Glutamatergic neuron (in vitro differentiated cells): ENCODE data around the gene ANKH. TPM values are rescaled to one million over a fixed set of nuclear protein-coding genes. Genes with fewer than 3 reads are reported as not detected.

Source experiments
- DNase-seq: peaks from one replicate; pipeline ENCODE4 v3.0.0; 2022
- H3K27ac Mint-ChIP-seq: one replicate; pipeline ENCODE4 v1.8.0; 2020; ENCODE audit warnings: mild to moderate bottlenecking, mixed read lengths, inconsistent platforms; ENCODE audit not compliant: unreplicated experiment
- H3K27me3 Mint-ChIP-seq: one replicate; pipeline ENCODE4 v1.8.0; 2020; ENCODE audit warnings: mild to moderate bottlenecking, moderate library complexity, mixed read lengths, inconsistent platforms; ENCODE audit not compliant: unreplicated experiment
- H3K36me3 Mint-ChIP-seq: one replicate; pipeline ENCODE4 v1.8.0; 2020; ENCODE audit warnings: mild to moderate bottlenecking, mixed read lengths, inconsistent platforms; ENCODE audit not compliant: unreplicated experiment
- H3K4me1 Mint-ChIP-seq: one replicate; pipeline ENCODE4 v1.8.0; 2020; ENCODE audit warnings: mild to moderate bottlenecking, low read depth, mixed read lengths, inconsistent platforms; ENCODE audit not compliant: unreplicated experiment
- H3K4me3 Mint-ChIP-seq: one replicate; pipeline ENCODE4 v1.8.0; 2020; ENCODE audit warnings: mild to moderate bottlenecking, mixed read lengths, inconsistent platforms; ENCODE audit not compliant: unreplicated experiment
- H3K9me3 Mint-ChIP-seq: one replicate; pipeline ENCODE4 v1.8.0; 2020; ENCODE audit warnings: mild to moderate bottlenecking, moderate library complexity, mixed read lengths, inconsistent platforms; ENCODE audit not compliant: unreplicated experiment
- total RNA-seq: library from RNA; stranded (reverse); fragmentation: NEBNext Ultra II Directional; extraction: Animal tissue kit (Norgen Biotek cat#: 25700); gene quantifications from one replicate; pipeline ENCODE4 v1.2.1, GENCODE V29; 2021; ENCODE audit not compliant: unreplicated experiment
- TF ChIP-seq, protein P1 (sequence below): fragments of 200-600 bp; sonication (generic); IDR thresholded peaks from one replicate; pipeline ENCODE4 v1.5.0; 2021; ENCODE audit not compliant: partially characterized antibody, unreplicated experiment

Gene ANKH
- total RNA-seq, 1 donor from 2014 or later, result 83.3 TPM

DNA sequence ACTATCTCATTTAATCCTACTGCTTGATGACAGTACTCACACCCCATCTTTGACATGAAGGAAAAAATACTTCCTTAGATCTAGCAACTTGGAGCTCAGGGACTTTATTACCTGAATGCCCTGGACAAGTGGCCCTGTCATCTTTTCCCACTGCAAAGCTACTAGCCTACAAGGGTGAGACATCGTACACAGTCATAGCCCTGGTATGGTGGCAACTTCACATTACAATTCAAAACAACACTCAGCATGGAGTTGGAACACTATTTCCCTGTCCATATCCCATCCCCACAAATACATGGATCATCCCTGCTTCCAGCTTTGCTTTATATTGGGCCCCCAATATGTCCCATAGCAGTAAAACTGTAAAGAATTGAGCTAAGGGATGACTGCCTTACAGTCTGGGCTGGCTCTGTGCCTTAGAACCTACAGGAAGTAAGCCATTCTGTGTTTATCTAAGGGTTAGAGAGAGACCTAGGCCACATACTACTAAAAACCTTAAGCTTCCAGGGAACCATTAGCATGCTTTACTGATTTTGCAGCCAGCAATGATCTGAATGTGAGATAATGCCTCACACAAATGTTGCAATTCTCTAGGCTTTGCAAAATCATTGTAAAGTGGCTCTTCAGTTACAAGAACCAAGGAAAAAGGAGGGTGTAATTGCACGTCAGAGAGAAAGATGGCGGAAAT, 151.2 kb downstream of the ANKH start:
- peaks cover 9% of the 10 kb centered on the region for H3K4me1 Mint-ChIP-seq
- DNase-seq, result no peak
- peaks cover 27% of the 10 kb centered on the region for H3K36me3 Mint-ChIP-seq
- peaks cover 6% of the 10 kb centered on the region for H3K27me3 Mint-ChIP-seq
- peaks cover 5% of the 10 kb centered on the region for H3K9me3 Mint-ChIP-seq
- H3K4me3 Mint-ChIP-seq, result no peak overlapping the region
- no peak overlapping the region for H3K27ac Mint-ChIP-seq
- TF ChIP-seq, protein P1, sequence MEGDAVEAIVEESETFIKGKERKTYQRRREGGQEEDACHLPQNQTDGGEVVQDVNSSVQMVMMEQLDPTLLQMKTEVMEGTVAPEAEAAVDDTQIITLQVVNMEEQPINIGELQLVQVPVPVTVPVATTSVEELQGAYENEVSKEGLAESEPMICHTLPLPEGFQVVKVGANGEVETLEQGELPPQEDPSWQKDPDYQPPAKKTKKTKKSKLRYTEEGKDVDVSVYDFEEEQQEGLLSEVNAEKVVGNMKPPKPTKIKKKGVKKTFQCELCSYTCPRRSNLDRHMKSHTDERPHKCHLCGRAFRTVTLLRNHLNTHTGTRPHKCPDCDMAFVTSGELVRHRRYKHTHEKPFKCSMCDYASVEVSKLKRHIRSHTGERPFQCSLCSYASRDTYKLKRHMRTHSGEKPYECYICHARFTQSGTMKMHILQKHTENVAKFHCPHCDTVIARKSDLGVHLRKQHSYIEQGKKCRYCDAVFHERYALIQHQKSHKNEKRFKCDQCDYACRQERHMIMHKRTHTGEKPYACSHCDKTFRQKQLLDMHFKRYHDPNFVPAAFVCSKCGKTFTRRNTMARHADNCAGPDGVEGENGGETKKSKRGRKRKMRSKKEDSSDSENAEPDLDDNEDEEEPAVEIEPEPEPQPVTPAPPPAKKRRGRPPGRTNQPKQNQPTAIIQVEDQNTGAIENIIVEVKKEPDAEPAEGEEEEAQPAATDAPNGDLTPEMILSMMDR, result no peak

DNA sequence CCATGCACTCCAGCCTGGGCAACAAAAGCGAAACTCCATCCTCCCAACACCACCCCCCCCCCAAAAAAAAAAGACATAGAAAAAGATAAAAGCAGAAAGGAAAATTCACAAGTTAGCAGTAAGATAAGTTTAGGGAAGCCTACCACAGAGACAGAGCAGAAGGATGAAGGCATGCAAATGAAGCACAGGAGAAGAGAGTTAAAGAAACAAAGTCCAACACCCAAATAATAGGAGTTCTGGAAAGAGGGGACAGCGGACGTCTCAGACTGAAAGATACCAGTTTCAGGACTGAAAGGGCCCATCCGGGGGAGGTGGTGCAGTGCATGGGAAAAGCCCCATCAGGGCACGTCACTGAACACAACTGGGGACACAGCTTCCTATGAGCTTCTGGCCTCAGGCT, 152.8 kb downstream of the ANKH start:
- H3K4me3 Mint-ChIP-seq, result no peak overlapping the region
- peaks cover 6% of the 10 kb centered on the region for H3K27me3 Mint-ChIP-seq
- peaks cover 9% of the 10 kb centered on the region for H3K4me1 Mint-ChIP-seq
- peaks cover 5% of the 10 kb centered on the region for H3K9me3 Mint-ChIP-seq
- DNase-seq, result no peak
- peaks cover 27% of the 10 kb centered on the region for H3K36me3 Mint-ChIP-seq
- TF ChIP-seq, protein P1, result no peak
- no peak overlapping the region for H3K27ac Mint-ChIP-seq

DNA sequence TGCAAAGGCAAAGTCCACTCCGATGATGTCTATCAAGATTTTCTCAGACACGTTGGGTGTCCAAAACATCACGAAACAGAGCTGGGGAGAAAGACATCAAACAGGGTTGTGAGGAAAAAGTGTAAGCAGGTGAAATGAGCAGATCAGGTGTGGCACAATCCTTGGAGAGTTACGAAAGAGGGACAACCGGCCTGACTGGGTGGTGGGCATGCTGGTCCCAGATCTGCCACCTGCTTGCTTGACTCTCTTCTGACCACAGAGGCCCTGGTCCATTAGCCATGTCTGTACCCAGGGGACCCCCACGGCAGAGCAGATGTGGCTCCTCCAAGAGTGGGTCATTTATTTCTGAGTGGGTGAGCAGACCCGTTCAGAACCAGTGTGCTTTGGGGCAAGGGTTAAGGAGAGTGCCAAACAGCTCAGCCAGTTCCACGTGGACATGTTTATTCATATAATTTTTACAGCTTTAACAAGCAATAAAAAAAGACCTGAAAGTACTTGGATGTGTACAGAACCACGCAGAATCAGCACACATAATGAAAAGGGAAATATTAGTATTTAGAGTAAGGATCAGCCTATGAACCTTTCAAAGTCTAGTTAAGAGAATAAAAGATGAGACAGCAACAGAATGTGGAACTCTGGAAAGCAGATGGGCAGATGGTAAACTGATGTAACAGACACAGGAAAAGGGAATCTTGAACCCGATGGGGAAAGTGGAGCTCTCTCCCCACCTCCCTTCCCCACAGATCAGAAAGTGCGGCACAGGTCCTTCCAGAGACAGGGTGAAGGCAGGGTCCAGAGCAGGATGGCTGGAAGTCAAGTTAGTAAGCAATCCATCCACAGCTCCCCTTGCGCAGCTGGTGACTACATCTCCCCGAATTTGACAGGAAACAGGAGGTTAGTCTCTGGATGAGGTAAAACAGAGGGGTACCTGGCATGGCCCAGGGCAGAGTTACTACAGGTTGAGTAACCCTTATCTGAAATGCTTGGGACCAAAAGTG, 154.5 kb downstream of the ANKH start:
- H3K27me3 Mint-ChIP-seq, result peaks cover 10% of the 10 kb centered on the region
- TF ChIP-seq, protein P1, result no peak
- H3K4me1 Mint-ChIP-seq, result peaks cover 11% of the 10 kb centered on the region
- H3K27ac Mint-ChIP-seq, result peak overlapping the region; percentile 57
- DNase-seq, result no peak
- peaks cover 13% of the 10 kb centered on the region for H3K9me3 Mint-ChIP-seq
- no peak overlapping the region for H3K4me3 Mint-ChIP-seq
- H3K36me3 Mint-ChIP-seq, result peaks cover 35% of the 10 kb centered on the region

DNA sequence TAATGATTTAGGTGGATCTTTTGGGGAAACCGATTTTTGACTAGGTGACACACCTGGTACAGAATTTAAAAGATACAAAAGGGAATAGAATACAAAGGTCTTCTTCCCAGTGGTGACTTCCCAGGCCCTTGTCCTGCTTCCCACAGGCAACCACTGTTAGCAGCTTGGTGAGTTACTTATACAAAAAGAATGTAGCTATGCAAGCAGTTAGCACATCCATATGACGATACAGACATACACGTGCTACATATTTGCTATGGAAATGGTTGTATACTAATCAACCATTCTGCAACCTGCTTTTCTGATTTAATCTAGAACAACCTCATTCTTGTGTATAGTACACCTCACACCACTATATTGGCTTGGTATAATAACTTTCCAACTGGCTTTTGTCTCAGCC, 156.1 kb downstream of the ANKH start:
- Mint-ChIP-seq H3K27me3 (peaks cover 8% of the 10 kb centered on the region), H3K27ac (no peak overlapping the region), H3K9me3 (peaks cover 13% of the 10 kb centered on the region), H3K4me1 (peaks cover 24% of the 10 kb centered on the region), H3K36me3 (peaks cover 40% of the 10 kb centered on the region), H3K4me3 (no peak overlapping the region)
- DNase-seq, result no peak
- TF ChIP-seq, protein P1, result no peak
